Choroid plexus epithelial cell (primary cell): Measurements from ENCODE around the gene SLC1A2.
A peak's percentile ranks its signal among the peaks of the same experiment; 100 is the strongest.

Source experiments
- DNase-seq: peaks from one replicate; pipeline ENCODE4 v3.0.0-alpha.2; 2010; ENCODE audit warnings: low read depth
- H3K4me3 ChIP-seq: 2 replicates; pipeline ENCODE4 v1.5.1; 2011; ENCODE audit warnings: low read depth, mild to moderate bottlenecking, control low read depth, low read length, moderate library complexity
- TF ChIP-seq, protein P1 (sequence below): conservative IDR thresholded peaks from 2 replicates; pipeline ENCODE4 v1.5.1; 2011; ENCODE audit warnings: low read depth, mild to moderate bottlenecking, control low read depth, inconsistent platforms, low read length, moderate library complexity

Gene SLC1A2

DNA sequence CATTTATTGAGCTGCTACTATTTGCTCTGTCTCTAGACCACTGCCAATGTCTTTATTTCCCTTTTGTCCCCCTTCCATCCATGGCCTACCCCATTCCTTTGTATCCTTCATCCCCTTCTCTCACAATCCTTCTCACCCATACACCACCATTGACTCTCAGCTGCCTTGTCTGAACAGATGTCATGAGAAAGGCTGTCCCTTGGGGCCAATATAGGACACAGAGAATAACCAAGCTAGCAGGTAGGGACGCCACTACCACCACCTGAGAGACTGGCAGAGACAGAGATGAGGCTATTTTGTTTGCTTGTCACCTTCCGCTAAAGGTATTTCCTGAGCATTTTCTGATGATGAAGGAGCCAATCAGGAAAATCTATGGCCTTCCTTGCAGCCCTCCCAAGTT is 141.5 kb downstream of the SLC1A2 start:
- DNase-seq: no peak
- TF ChIP-seq, protein P1, sequence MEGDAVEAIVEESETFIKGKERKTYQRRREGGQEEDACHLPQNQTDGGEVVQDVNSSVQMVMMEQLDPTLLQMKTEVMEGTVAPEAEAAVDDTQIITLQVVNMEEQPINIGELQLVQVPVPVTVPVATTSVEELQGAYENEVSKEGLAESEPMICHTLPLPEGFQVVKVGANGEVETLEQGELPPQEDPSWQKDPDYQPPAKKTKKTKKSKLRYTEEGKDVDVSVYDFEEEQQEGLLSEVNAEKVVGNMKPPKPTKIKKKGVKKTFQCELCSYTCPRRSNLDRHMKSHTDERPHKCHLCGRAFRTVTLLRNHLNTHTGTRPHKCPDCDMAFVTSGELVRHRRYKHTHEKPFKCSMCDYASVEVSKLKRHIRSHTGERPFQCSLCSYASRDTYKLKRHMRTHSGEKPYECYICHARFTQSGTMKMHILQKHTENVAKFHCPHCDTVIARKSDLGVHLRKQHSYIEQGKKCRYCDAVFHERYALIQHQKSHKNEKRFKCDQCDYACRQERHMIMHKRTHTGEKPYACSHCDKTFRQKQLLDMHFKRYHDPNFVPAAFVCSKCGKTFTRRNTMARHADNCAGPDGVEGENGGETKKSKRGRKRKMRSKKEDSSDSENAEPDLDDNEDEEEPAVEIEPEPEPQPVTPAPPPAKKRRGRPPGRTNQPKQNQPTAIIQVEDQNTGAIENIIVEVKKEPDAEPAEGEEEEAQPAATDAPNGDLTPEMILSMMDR: no peak
- H3K4me3 ChIP-seq: no peak overlapping the region

GRCh38 chr11:35276396-35277145 is 142.8 kb downstream of the SLC1A2 start:
- peak; percentile 17 for DNase-seq
- no peak overlapping the region for H3K4me3 ChIP-seq
- TF ChIP-seq, protein P1: no peak

- DNase-seq: no peak
- TF ChIP-seq, protein P1: no peak
Observed at GRCh38 chr11:35275786-35276170, 143.6 kb downstream of the SLC1A2 start.

DNA sequence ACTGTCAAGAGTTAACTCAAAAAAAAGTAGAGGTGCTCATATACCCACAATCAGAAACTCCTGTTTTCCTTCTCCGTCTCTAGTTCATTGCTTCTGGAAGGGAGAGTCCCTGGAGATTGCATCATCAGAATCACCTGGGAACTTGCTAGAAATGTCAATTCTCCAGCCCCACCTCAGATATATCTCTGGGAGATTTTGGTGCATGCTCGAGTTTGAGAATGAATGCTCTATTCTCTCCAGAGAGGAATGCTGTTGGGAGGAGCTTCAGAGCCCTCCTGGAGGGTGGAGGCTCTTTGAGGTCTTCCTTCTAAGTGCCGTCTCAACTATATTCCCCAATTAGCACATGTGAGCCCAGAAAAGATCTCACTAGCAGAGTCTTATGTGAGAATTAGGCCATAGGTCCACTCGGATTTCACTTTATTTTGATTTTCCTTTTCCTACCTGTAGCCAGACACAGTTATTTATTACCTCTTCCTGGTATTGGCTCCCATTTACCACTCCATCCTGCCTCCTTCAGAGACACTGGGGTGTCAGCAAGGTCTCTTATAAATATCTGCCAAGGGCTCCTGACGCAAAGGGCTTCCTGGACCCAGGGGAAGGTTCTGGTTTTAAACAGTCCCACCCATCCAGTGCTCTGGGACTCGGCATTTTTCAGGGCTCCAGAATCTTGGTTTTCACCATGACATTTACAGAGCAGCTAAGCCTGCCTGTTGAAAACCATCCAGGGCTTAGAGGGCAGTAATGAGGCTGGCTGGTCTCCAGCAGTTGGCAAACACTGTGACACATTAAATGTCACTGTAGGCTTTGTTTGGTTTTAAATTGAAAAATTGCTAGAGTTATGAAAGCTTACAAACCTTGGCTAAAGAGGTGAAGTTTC is 144.2 kb downstream of the SLC1A2 start:
- no peak for DNase-seq
- TF ChIP-seq, protein P1: no peak
- H3K4me3 ChIP-seq: no peak overlapping the region

More at GRCh38 chr11:35275786-35276170, 143.6 kb downstream of the SLC1A2 start:
- no peak overlapping the region for H3K4me3 ChIP-seq

DNA sequence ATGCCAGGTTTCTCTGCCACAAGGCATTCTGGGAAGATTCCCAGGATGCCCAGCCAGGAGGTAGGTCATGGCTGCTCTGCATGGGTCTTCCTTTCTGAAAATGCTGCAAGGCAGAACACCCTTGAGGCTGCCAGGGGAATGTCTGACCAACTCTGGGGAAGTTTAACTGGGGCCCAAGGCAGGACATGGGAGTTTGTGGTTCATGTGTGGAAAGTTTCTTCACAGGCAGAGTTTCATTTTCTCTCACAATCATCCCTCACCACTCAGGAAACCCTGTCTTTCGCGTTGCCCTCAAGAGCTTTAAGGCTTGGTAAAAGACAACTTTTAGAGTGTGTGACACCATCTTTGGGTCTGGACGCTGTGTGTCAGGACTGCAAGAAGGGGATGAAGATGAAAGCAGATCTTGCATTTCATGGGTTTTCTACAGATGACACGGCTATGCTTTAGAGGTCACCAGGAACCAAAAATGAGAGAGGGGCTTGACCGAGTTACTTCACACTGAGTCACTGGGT is 146.9 kb downstream of the SLC1A2 start:
- H3K4me3 ChIP-seq: no peak overlapping the region
- DNase-seq: no peak
- TF ChIP-seq, protein P1: no peak

GRCh38 chr11:35271031-35271430 is 148.3 kb downstream of the SLC1A2 start:
- no peak for DNase-seq
- TF ChIP-seq, protein P1: no peak
- H3K4me3 ChIP-seq: no peak overlapping the region
